Breast epithelium (tissue), 4 donors: ENCODE results near the gene HMCES. TPM values are rescaled to one million over a fixed set of nuclear protein-coding genes. Genes with fewer than 3 reads are reported as not detected.
"Not testable (repeated sequence)": the region's sequence is repeated elsewhere in the genome, so short reads cannot be mapped to it uniquely, and the experiment has no call there.

ENCODE experiments used
- DNase-seq, 2 donors: peaks; one replicate each; pipeline ENCODE4 v3.0.0-alpha.2; 2019; ENCODE audit warnings: low spot score in 2 of 2
- H3K27ac ChIP-seq, 2 donors: fragments of 200-600 bp; sonication (generic) in 1 of 2; one replicate each; pipeline ENCODE4 v1.5.1; 2016 to 2019; ENCODE audit warnings: mild to moderate bottlenecking in 1 of 2
- H3K27me3 ChIP-seq, 2 donors: fragments of 200-600 bp; sonication (generic) in 1 of 2; one replicate each; pipeline versions ENCODE4 v1.5.1 to v1.6.0; 2017 to 2019; ENCODE audit warnings: control low read depth in 1 of 2, mild to moderate bottlenecking in 1 of 2
- H3K36me3 ChIP-seq: fragments of 200-600 bp; one replicate; pipeline ENCODE4 v1.5.1; 2019
- H3K4me1 ChIP-seq, 2 donors: fragments of 200-600 bp; sonication (generic); one replicate each; pipeline ENCODE4 v1.5.1; 2016 to 2019; ENCODE audit warnings: control low read depth in 1 of 2
- H3K4me3 ChIP-seq, 3 donors: fragments of 200-600 bp; sonication (generic); 1 replicate in 2 of 3; 2 replicates in 1 of 3; pipeline ENCODE4 v1.5.1; 2016 to 2019; ENCODE audit warnings: mild to moderate bottlenecking in 3 of 3, moderate library complexity in 2 of 3
- H3K9me3 ChIP-seq, 2 donors: fragments of 200-600 bp; sonication (generic) in 1 of 2; one replicate each; pipeline ENCODE4 v1.5.1; 2016 to 2019; ENCODE audit warnings: control low read depth in 1 of 2
- CTCF ChIP-seq, 3 donors: fragments of 450-650 bp; IDR thresholded peaks; one replicate each; pipeline ENCODE4 v1.5.1; 2016 to 2017; ENCODE audit warnings: antibody characterized with exemption in 3 of 3, mild to moderate bottlenecking in 3 of 3, moderate library complexity in 3 of 3
- POLR2A ChIP-seq: fragments of 450-650 bp; IDR thresholded peaks from one replicate; pipeline ENCODE4 v1.6.1; 2016; ENCODE audit warnings: antibody characterized with exemption, mild to moderate bottlenecking, moderate library complexity
- POLR2AphosphoS5 ChIP-seq, 3 donors: sonication (generic); formaldehyde crosslinking; IDR thresholded peaks; one replicate each; pipeline ENCODE4 v1.6.1; 2017; ENCODE audit warnings: antibody characterized with exemption in 3 of 3
- intact Hi-C: fragments of 100-400 bp; cut with DNase I; formaldehyde crosslinking; loops from one replicate; pipeline ENCODE4 v1.15.1; 2023; ENCODE audit warnings: low total_unique reads
- total RNA-seq, 3 donors: library from RNA; depleted of rRNA; stranded (reverse); fragments of >200 nt; gene quantifications; one replicate each; pipeline ENCODE4 v1.1.0, GENCODE V29; 2016

The HMCES gene
- total RNA-seq, 3 donors from 2014 or later: 32.3 to 40.5 (median 32.8) TPM

- TF ChIP-seq POLR2A (no peak), CTCF (IDR thresholded peaks at IDR 0.05) (no peak), POLR2AphosphoS5 (IDR thresholded peaks at IDR 0.05) (no peak)
- no peak overlapping the region for H3K4me3 ChIP-seq
- H3K27ac ChIP-seq: no peak overlapping the region
- peaks cover 32% of the 10 kb centered on the region for H3K36me3 ChIP-seq
- no peaks in the 10 kb centered on the region for H3K9me3 ChIP-seq
- no peaks in the 10 kb centered on the region for H3K27me3 ChIP-seq
- intact Hi-C loops: no loop called here
- no peaks in the 10 kb centered on the region for H3K4me1 ChIP-seq
- peak in 1 of 2 donors; percentile 9 for DNase-seq
These were observed 18.8 kb upstream of the HMCES start for GRCh38 chr3:129259612-129260477.

DNA sequence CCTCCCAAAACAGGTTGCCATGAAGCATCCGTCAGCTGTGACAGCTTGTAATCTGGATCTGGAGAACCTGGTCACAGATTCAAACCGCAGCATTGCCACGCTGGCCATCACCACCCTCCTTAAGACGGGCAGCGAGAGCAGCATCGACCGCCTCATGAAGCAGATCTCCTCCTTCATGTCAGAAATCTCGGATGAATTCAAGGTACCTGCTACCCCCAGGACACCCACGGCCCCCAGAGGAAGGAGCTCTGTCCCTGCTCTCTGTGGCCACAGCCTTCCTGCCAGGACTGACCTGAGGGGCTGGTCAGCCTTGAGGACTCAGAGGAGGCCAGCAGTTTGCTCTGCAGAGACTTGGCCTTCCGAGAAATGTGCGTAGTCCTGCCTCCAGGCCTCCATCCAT is 18.1 kb upstream of the HMCES start:
- peaks cover 32% of the 10 kb centered on the region for H3K36me3 ChIP-seq
- no peak for TF ChIP-seq POLR2A
- no peak for TF ChIP-seq POLR2AphosphoS5 (IDR thresholded peaks at IDR 0.05)
- TF ChIP-seq CTCF (IDR thresholded peaks at IDR 0.05): no peak

GRCh38 chr3:129261894-129262293 is 16.8 kb upstream of the HMCES start:
- Histone ChIP-seq H3K27ac (no peak overlapping the region), H3K36me3 (peaks cover 25% of the 10 kb centered on the region), H3K4me3 (no peak overlapping the region), H3K4me1 (no peaks in the 10 kb centered on the region), H3K27me3 (no peaks in the 10 kb centered on the region), H3K9me3 (no peaks in the 10 kb centered on the region)
- TF ChIP-seq POLR2AphosphoS5 (IDR thresholded peaks at IDR 0.05) (no peak), POLR2A (no peak), CTCF (IDR thresholded peaks at IDR 0.05) (no peak)
- intact Hi-C loops: no loop called here
- peak in 1 of 2 donors; percentile 2 for DNase-seq

More for the DNA sequence above, 18.1 kb upstream of the HMCES start:
- DNase-seq: no peak
- Histone ChIP-seq H3K4me1 (no peaks in the 10 kb centered on the region), H3K27ac (no peak overlapping the region), H3K4me3 (no peak overlapping the region), H3K9me3 (no peaks in the 10 kb centered on the region), H3K27me3 (no peaks in the 10 kb centered on the region)
- intact Hi-C loops: no loop called here

GRCh38 chr3:129263161-129263910 is 15.3 kb upstream of the HMCES start:
- H3K36me3 ChIP-seq: peaks cover 22% of the 10 kb centered on the region
- H3K4me1 ChIP-seq: no peaks in the 10 kb centered on the region
- H3K4me3 ChIP-seq: no peak overlapping the region
- no peaks in the 10 kb centered on the region for H3K27me3 ChIP-seq
- H3K27ac ChIP-seq: no peak overlapping the region
- no peaks in the 10 kb centered on the region for H3K9me3 ChIP-seq
- intact Hi-C loops: no loop called here
- peak in 1 of 2 donors; percentile 37 for DNase-seq
- TF ChIP-seq POLR2A (no peak), CTCF (IDR thresholded peaks at IDR 0.05) (no peak), POLR2AphosphoS5 (IDR thresholded peaks at IDR 0.05) (no peak)

- H3K27me3 ChIP-seq, H3K9me3 ChIP-seq, H3K4me3 ChIP-seq, H3K4me1 ChIP-seq, intact Hi-C loops, H3K27ac ChIP-seq: not testable (repeated sequence)
- H3K36me3 ChIP-seq: peaks cover 23% of the 10 kb centered on the region
- DNase-seq: peak in 1 of 2 donors; percentile 31
These were observed 13.7 kb upstream of the HMCES start for GRCh38 chr3:129264994-129265393.
